Measurements from ENCODE around the gene OR10W1. TPM values are rescaled to one million over a fixed set of nuclear protein-coding genes. Genes with fewer than 3 reads are reported as not detected.

Gene OR10W1
- total and polyA plus RNA-seq, 10 of the 15 experiments (the other 5 are each of a cell fraction or from before 2014, with no cell fraction given), result not detected

- Histone ChIP-seq H3K9ac (ENCODE audit: control insufficient read depth, insufficient read depth, low read length) (no peak overlapping the region), H3K4me3 (no peak overlapping the region), H3K9me3 (replicated peaks; ENCODE audit: control insufficient read depth, insufficient read depth, low read length) (no peaks in the 10 kb centered on the region), H3K27ac (ENCODE audit: control insufficient read depth, insufficient read depth) (no peak overlapping the region), H3K27me3 (replicated peaks in 1 of 2; ENCODE audit: control insufficient read depth in 2 of 2, insufficient read depth in 2 of 2, low read length in 1 of 2) (no peaks in the 10 kb centered on the region), H3K36me3 (ENCODE audit: control insufficient read depth in 2 of 2, insufficient read depth in 2 of 2, low read length in 1 of 2) (no peaks in the 10 kb centered on the region), H3K4me2 (ENCODE audit: control insufficient read depth, insufficient read depth) (no peak overlapping the region), H3K79me2 (ENCODE audit: control insufficient read depth, insufficient read depth, low read length) (no peaks in the 10 kb centered on the region), H3K4me1 (ENCODE audit: control insufficient read depth, insufficient read depth, low read length) (no peaks in the 10 kb centered on the region), H2AFZ (ENCODE audit: control insufficient read depth, low read depth, low read length) (no peak overlapping the region), H4K20me1 (ENCODE audit: control insufficient read depth, insufficient read depth) (no peaks in the 10 kb centered on the region)
- FAIRE-seq, result no peak
- WGBS (ENCODE audit: insufficient coverage, insufficient replicate concordance, low lambda C conversion rate, missing lambda C conversion rate), result 5% methylated on average over 2 of the region's 2 CpGs
- SMC1A ChIA-PET (ENCODE audit: uncharacterized antibody, unreplicated experiment), result no interaction called here
- POLR2A ChIA-PET, result no interaction called here
- in situ Hi-C loops (cut with MboI), result no loop called here
- DNase-seq (ENCODE audit: low read depth, low spot score), result no peak
- intact Hi-C loops (cut with micrococcal nuclease; ENCODE audit: unreplicated experiment), result no loop called here
- RAD21 ChIA-PET (ENCODE audit: unreplicated experiment), result no interaction called here
- no TSS peak for BruUV-seq (replicated peaks)
- CTCF ChIA-PET, result no interaction called here
- ATAC-seq, result no peak
- TF ChIP-seq GATAD2B (conservative IDR thresholded peaks at IDR 0.05; ENCODE audit: low read depth) (no peak), LARP7 (IDR thresholded peaks at IDR 0.05) (no peak), ZNF384 (IDR thresholded peaks at IDR 0.05; ENCODE audit: borderline replicate concordance, low read depth, low read length) (no peak), ZZZ3 (IDR thresholded peaks at IDR 0.05; ENCODE audit: control insufficient read depth, insufficient read length, low read depth) (no peak), ZNF207 (IDR thresholded peaks at IDR 0.05; ENCODE audit: borderline replicate concordance) (no peak), ZNF622 (IDR thresholded peaks at IDR 0.05) (no peak), RFX5 (IDR thresholded peaks at IDR 0.05; ENCODE audit: low read depth, low read length) (no peak), CBX5 (IDR thresholded peaks at IDR 0.05; ENCODE audit: low read depth) (no peak), POU2F2 (IDR thresholded peaks at IDR 0.05; ENCODE audit: borderline replicate concordance, low read depth, low read length) (no peak)
Observed at GRCh38 chr11:58275002-58275401, 6.9 kb upstream of the OR10W1 start.

GRCh38 chr11:58259983-58260382, 8.1 kb downstream of the OR10W1 start:
- CTCF ChIA-PET, result no interaction called here
- Histone ChIP-seq H3K9ac (ENCODE audit: control insufficient read depth, insufficient read depth, low read length) (no peak overlapping the region), H2AFZ (ENCODE audit: control insufficient read depth, low read depth, low read length) (no peak overlapping the region), H3K27ac (ENCODE audit: control insufficient read depth, insufficient read depth) (no peak overlapping the region), H3K4me2 (ENCODE audit: control insufficient read depth, insufficient read depth) (no peak overlapping the region), H3K4me1 (ENCODE audit: control insufficient read depth, insufficient read depth, low read length) (no peaks in the 10 kb centered on the region), H3K27me3 (replicated peaks in 1 of 2; ENCODE audit: control insufficient read depth in 2 of 2, insufficient read depth in 2 of 2, low read length in 1 of 2) (no peaks in the 10 kb centered on the region), H4K20me1 (ENCODE audit: control insufficient read depth, insufficient read depth) (no peaks in the 10 kb centered on the region), H3K79me2 (ENCODE audit: control insufficient read depth, insufficient read depth, low read length) (no peaks in the 10 kb centered on the region), H3K36me3 (ENCODE audit: control insufficient read depth in 2 of 2, insufficient read depth in 2 of 2, low read length in 1 of 2) (no peaks in the 10 kb centered on the region), H3K9me3 (replicated peaks; ENCODE audit: control insufficient read depth, insufficient read depth, low read length) (no peaks in the 10 kb centered on the region), H3K4me3 (no peak overlapping the region)
- in situ Hi-C loops (cut with MboI), result no loop called here
- no peak for FAIRE-seq
- SMC1A ChIA-PET (ENCODE audit: uncharacterized antibody, unreplicated experiment), result no interaction called here
- intact Hi-C loops (cut with micrococcal nuclease; ENCODE audit: unreplicated experiment), result no loop called here
- POLR2A ChIA-PET, result no interaction called here
- DNase-seq (ENCODE audit: low read depth, low spot score), result no peak
- WGBS (ENCODE audit: insufficient coverage, insufficient replicate concordance, low lambda C conversion rate, missing lambda C conversion rate), result 0% methylated on average over 2 of the region's 2 CpGs
- no TSS peak for BruUV-seq (replicated peaks)
- no peak for ATAC-seq
- peak; percentile 39; the same call in 1 of the 2 replicates for TF ChIP-seq RAD51 (IDR thresholded peaks at IDR 0.05)
- no peak for TF ChIP-seq HDGF (IDR thresholded peaks at IDR 0.05)
- RAD21 ChIA-PET (ENCODE audit: unreplicated experiment), result no interaction called here

Measured in GM12878 (cell line).